ENCODE data around the gene MRPL51.

DNA sequence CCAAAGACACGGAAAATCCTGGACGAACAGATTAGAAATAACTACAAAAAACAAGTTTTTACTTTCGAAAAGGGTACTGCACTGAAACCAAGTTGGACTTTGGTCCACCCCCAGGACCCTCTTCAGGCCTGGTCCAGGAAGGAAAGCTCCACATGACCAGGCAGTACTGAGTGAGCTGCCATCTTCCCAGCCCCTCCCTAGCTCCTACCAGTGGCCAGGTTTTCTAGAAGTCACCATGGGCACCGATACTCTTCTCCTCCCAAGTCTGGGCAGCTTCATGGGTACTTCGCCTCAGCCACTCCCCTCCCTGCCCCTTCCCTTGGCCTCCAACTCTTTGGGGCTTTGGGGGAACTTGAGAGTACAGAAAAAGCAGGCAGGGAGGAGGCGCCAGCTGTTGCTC lies 29.2 kb downstream of the MRPL51 start:
- no peak for TF ChIP-seq EZH2 (IDR thresholded peaks at IDR 0.05; ENCODE audit: borderline replicate concordance)
- TF ChIP-seq, protein P1, sequence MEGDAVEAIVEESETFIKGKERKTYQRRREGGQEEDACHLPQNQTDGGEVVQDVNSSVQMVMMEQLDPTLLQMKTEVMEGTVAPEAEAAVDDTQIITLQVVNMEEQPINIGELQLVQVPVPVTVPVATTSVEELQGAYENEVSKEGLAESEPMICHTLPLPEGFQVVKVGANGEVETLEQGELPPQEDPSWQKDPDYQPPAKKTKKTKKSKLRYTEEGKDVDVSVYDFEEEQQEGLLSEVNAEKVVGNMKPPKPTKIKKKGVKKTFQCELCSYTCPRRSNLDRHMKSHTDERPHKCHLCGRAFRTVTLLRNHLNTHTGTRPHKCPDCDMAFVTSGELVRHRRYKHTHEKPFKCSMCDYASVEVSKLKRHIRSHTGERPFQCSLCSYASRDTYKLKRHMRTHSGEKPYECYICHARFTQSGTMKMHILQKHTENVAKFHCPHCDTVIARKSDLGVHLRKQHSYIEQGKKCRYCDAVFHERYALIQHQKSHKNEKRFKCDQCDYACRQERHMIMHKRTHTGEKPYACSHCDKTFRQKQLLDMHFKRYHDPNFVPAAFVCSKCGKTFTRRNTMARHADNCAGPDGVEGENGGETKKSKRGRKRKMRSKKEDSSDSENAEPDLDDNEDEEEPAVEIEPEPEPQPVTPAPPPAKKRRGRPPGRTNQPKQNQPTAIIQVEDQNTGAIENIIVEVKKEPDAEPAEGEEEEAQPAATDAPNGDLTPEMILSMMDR (IDR thresholded peaks at IDR 0.05; ENCODE audit: poor library complexity) = no peak
